ENCODE data around the gene PDXK. TPM values are rescaled to one million over a fixed set of nuclear protein-coding genes. Genes with fewer than 3 reads are reported as not detected.

Gene PDXK
- total RNA-seq (ENCODE audit: unreplicated experiment): 72.0 TPM
- long read RNA-seq, full-length matches to known transcripts: 21 of 30 reads
- long read RNA-seq, partial matches to known transcripts: 2 of 30 reads
- long read RNA-seq, other reads (novel, unspliced or antisense): 7 of 30 reads

- peak; percentile 85 for DNase-seq (ENCODE audit: low spot score)
- H3K4me1 Mint-ChIP-seq (ENCODE audit: unreplicated experiment): peaks cover 23% of the 10 kb centered on the region
- no peaks in the 10 kb centered on the region for H3K9me3 Mint-ChIP-seq (ENCODE audit: unreplicated experiment)
- peaks cover 24% of the 10 kb centered on the region for H3K27me3 Mint-ChIP-seq (ENCODE audit: unreplicated experiment)
- peak within 1 kb of the TSS; percentile 88 for H3K4me3 Mint-ChIP-seq (ENCODE audit: unreplicated experiment)
- H3K27ac Mint-ChIP-seq (ENCODE audit: unreplicated experiment): no peak within 1 kb of the TSS
- peaks cover 2% of the 10 kb centered on the region for H3K36me3 Mint-ChIP-seq (ENCODE audit: low read depth, unreplicated experiment)
- TF ChIP-seq CTCF (IDR thresholded peaks at IDR 0.05; ENCODE audit: unreplicated experiment): no peak
Observed at GRCh38 chr21:43718872-43719747, at the start of gene PDXK. Gene PDXK, plus strand, starts transcription at chr21:43719129. Its CDS starts 166 bp downstream, at chr21:43719295.

GRCh38 chr21:43669828-43670605 lies 48.9 kb upstream of the PDXK start:
- Mint-ChIP-seq H3K36me3 (ENCODE audit: low read depth, unreplicated experiment) (peaks cover 26% of the 10 kb centered on the region), H3K27ac (ENCODE audit: unreplicated experiment) (no peak overlapping the region), H3K4me1 (ENCODE audit: unreplicated experiment) (no peaks in the 10 kb centered on the region), H3K27me3 (ENCODE audit: unreplicated experiment) (no peaks in the 10 kb centered on the region), H3K4me3 (ENCODE audit: unreplicated experiment) (no peak overlapping the region), H3K9me3 (ENCODE audit: unreplicated experiment) (no peaks in the 10 kb centered on the region)
- TF ChIP-seq CTCF (IDR thresholded peaks at IDR 0.05; ENCODE audit: unreplicated experiment): no peak
- no peak for DNase-seq (ENCODE audit: low spot score)

GRCh38 chr21:43675871-43676270 lies 43.1 kb upstream of the PDXK start:
- Mint-ChIP-seq H3K9me3 (ENCODE audit: unreplicated experiment) (no peaks in the 10 kb centered on the region), H3K27ac (ENCODE audit: unreplicated experiment) (no peak overlapping the region), H3K4me3 (ENCODE audit: unreplicated experiment) (no peak overlapping the region), H3K4me1 (ENCODE audit: unreplicated experiment) (no peaks in the 10 kb centered on the region), H3K27me3 (ENCODE audit: unreplicated experiment) (no peaks in the 10 kb centered on the region), H3K36me3 (ENCODE audit: low read depth, unreplicated experiment) (peaks cover 37% of the 10 kb centered on the region)
- no peak for TF ChIP-seq CTCF (IDR thresholded peaks at IDR 0.05; ENCODE audit: unreplicated experiment)
- DNase-seq (ENCODE audit: low spot score): no peak

GRCh38 chr21:43676391-43676790 lies 42.5 kb upstream of the PDXK start:
- no peaks in the 10 kb centered on the region for H3K27me3 Mint-ChIP-seq (ENCODE audit: unreplicated experiment)
- no peaks in the 10 kb centered on the region for H3K4me1 Mint-ChIP-seq (ENCODE audit: unreplicated experiment)
- DNase-seq (ENCODE audit: low spot score): no peak
- no peak overlapping the region for H3K4me3 Mint-ChIP-seq (ENCODE audit: unreplicated experiment)
- no peaks in the 10 kb centered on the region for H3K9me3 Mint-ChIP-seq (ENCODE audit: unreplicated experiment)
- no peak for TF ChIP-seq CTCF (IDR thresholded peaks at IDR 0.05; ENCODE audit: unreplicated experiment)
- no peak overlapping the region for H3K27ac Mint-ChIP-seq (ENCODE audit: unreplicated experiment)
- H3K36me3 Mint-ChIP-seq (ENCODE audit: low read depth, unreplicated experiment): peaks cover 36% of the 10 kb centered on the region

All from endothelial cell (in vitro differentiated cells).